ENCODE data around the gene IL20RA. TPM values are rescaled to one million over a fixed set of nuclear protein-coding genes. Genes with fewer than 3 reads are reported as not detected.

IL20RA gene
- total and polyA plus RNA-seq, 2 of the 8 experiments (the other 6 are each of a cell fraction or from before 2014, with no cell fraction given) = 1.3 to 1.7 TPM

- Histone ChIP-seq H3K9ac (replicated peaks in 1 of 4; ENCODE audit: extremely low read depth in 1 of 4, low read depth in 3 of 4, low read length in 3 of 4) (no peak overlapping the region), H3K23me2 (ENCODE audit: low read depth, low read length) (no peaks in the 10 kb centered on the region), H3K27ac (ENCODE audit: low read depth, low read length) (no peak overlapping the region), H3K56ac (replicated peaks; ENCODE audit: insufficient read length, low read depth, low read length) (no peak overlapping the region), H3K23ac (ENCODE audit: insufficient read length) (no peak overlapping the region), H3K9me3 (ENCODE audit: insufficient read depth in 2 of 2, low read depth in 1 of 2, low read length in 1 of 2) (no peaks in the 10 kb centered on the region), H4K8ac (ENCODE audit: extremely low read depth, insufficient read depth, low read length) (no peak overlapping the region), H2AK5ac (ENCODE audit: low read depth, low read length) (no peak overlapping the region), H2AFZ (ENCODE audit: low read length) (no peak overlapping the region), H2BK20ac (ENCODE audit: low read length) (no peak overlapping the region), H4K5ac (ENCODE audit: insufficient read length, low read depth, low read length) (no peak overlapping the region), H2BK5ac (ENCODE audit: low read depth, low read length) (no peak overlapping the region), H3K4me3 (ENCODE audit: extremely low read depth in 1 of 4, insufficient read depth in 2 of 4, low read depth in 3 of 4, low read length in 4 of 4) (no peak overlapping the region), H3K79me2 (ENCODE audit: control insufficient read depth in 1 of 2, insufficient read depth in 2 of 2, low read length in 2 of 2) (no peaks in the 10 kb centered on the region), H3K4me2 (ENCODE audit: insufficient read depth in 1 of 2, low read depth in 2 of 2, low read length in 2 of 2) (no peak overlapping the region), H4K20me1 (replicated peaks in 1 of 2; ENCODE audit: control insufficient read depth in 1 of 2, insufficient read depth in 2 of 2, low read length in 2 of 2) (no peaks in the 10 kb centered on the region), H2BK120ac (replicated peaks; ENCODE audit: low read depth, low read length) (no peak overlapping the region), H3K79me1 (ENCODE audit: low read depth, low read length) (no peaks in the 10 kb centered on the region), H3K27me3 (replicated peaks in 1 of 4; ENCODE audit: control insufficient read depth in 3 of 4, extremely low read depth in 1 of 4, insufficient read depth in 3 of 4, low read length in 3 of 4) (no peaks in the 10 kb centered on the region), H3K4ac (replicated peaks; ENCODE audit: insufficient read length, low read depth, low read length) (no peak overlapping the region), H2BK15ac (ENCODE audit: low read length) (no peak overlapping the region), H3K14ac (ENCODE audit: insufficient read length) (no peak overlapping the region), H3K18ac (ENCODE audit: extremely low read depth, low read length) (no peak overlapping the region), H4K91ac (replicated peaks; ENCODE audit: insufficient read length, low read length) (no peak overlapping the region), H3K4me1 (replicated peaks in 1 of 4; ENCODE audit: control insufficient read depth in 3 of 4, insufficient read depth in 4 of 4, low read length in 3 of 4) (no peaks in the 10 kb centered on the region), H2BK12ac (ENCODE audit: low read depth, low read length) (no peak overlapping the region), H3K36me3 (ENCODE audit: control insufficient read depth in 2 of 4, insufficient read depth in 4 of 4, low read length in 3 of 4) (no peaks in the 10 kb centered on the region)
- TF ChIP-seq, protein P1, sequence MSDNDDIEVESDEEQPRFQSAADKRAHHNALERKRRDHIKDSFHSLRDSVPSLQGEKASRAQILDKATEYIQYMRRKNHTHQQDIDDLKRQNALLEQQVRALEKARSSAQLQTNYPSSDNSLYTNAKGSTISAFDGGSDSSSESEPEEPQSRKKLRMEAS (IDR thresholded peaks at IDR 0.05) = no peak
- no peak for TF ChIP-seq GTF2F1 (IDR thresholded peaks at IDR 0.05; ENCODE audit: borderline replicate concordance, low read depth, low read length)
- TF ChIP-seq, protein P2, sequence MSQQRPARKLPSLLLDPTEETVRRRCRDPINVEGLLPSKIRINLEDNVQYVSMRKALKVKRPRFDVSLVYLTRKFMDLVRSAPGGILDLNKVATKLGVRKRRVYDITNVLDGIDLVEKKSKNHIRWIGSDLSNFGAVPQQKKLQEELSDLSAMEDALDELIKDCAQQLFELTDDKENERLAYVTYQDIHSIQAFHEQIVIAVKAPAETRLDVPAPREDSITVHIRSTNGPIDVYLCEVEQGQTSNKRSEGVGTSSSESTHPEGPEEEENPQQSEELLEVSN (IDR thresholded peaks at IDR 0.05) = no peak
- TF ChIP-seq RBBP5 (IDR thresholded peaks at IDR 0.05; ENCODE audit: borderline replicate concordance, low read depth, low read length) = no peak
- TF ChIP-seq POLR2AphosphoS5 (IDR thresholded peaks at IDR 0.05; ENCODE audit: low read depth, low read length) = no peak
- no peak for TF ChIP-seq HDAC6 (IDR thresholded peaks at IDR 0.05; ENCODE audit: low read depth, low read length)
- no peak for TF ChIP-seq SP2 (IDR thresholded peaks at IDR 0.05; ENCODE audit: low read length)
- TF ChIP-seq JUND (IDR thresholded peaks at IDR 0.05; ENCODE audit: low read length) = no peak
- no peak for TF ChIP-seq SP4 (IDR thresholded peaks at IDR 0.05; ENCODE audit: low read length)
- no peak for TF ChIP-seq YY1 (IDR thresholded peaks at IDR 0.05; ENCODE audit: low read depth, low read length)
- CTCF ChIA-PET (ENCODE audit: partially characterized antibody) = no interaction called here
- POLR2A ChIA-PET (ENCODE audit: partially characterized antibody) = no interaction called here
- FAIRE-seq (no peak), DNase-seq (ENCODE audit: low read depth in 1 of 2, low spot score in 2 of 2) (no peak)
- 75% methylated on average over 5 of the region's 5 CpGs; no CpG with 5 or more reads in 1 of the 2 experiments for WGBS, 2 experiments (ENCODE audit: extremely low coverage in 1 of 2, insufficient coverage in 1 of 2, insufficient read length in 1 of 2, insufficient replicate concordance in 2 of 2, low coverage in 1 of 2, low lambda C conversion rate in 2 of 2, missing lambda C conversion rate in 1 of 2)
Observed at GRCh38 chr6:137070303-137070702, 25.5 kb upstream of the IL20RA start.
